Natural killer cell treated with Interleukin-12 subunit alpha and Interleukin-12 subunit beta and Interleukin-15 and Interleukin-18, amount 100 ng/mL, for 72 hours (primary cell): ENCODE measurements around the gene IST1. TPM values are rescaled to one million over a fixed set of nuclear protein-coding genes. Genes with fewer than 3 reads are reported as not detected.
A peak's percentile ranks its signal among the peaks of the same experiment; 100 is the strongest.
"Not testable (repeated sequence)": the region's sequence is repeated elsewhere in the genome, so short reads cannot be mapped to it uniquely, and the experiment has no call there.

Experiments
- ATAC-seq, 2 donors: fragments of 150-1000 bp; cut with Tn5 transposase in 1 of 2; sonication (Bioruptor Pico), chemical (Tn5 transposase) in 1 of 2; 2 replicates each; pipeline ENCODE4 v1.10.0; 2021
- DNase-seq: peaks from one replicate; pipeline ENCODE4 v3.0.0; 2022; ENCODE audit warnings: low spot score
- H3K27ac Mint-ChIP-seq, 2 donors: 1 replicate in 1 of 2; 2 replicates in 1 of 2; pipeline ENCODE4 v1.8.0; 2022; ENCODE audit warnings: mixed read lengths in 2 of 2, mild to moderate bottlenecking in 1 of 2, moderate library complexity in 1 of 2
- H3K27me3 Mint-ChIP-seq, 2 donors: 1 replicate in 1 of 2; 2 replicates in 1 of 2; pipeline ENCODE4 v1.8.0; 2022; ENCODE audit warnings: mixed read lengths in 2 of 2
- H3K36me3 Mint-ChIP-seq: one replicate; pipeline ENCODE4 v1.8.0; 2022; ENCODE audit warnings: mixed read lengths
- H3K4me1 Mint-ChIP-seq, 2 donors: 1 replicate in 1 of 2; 2 replicates in 1 of 2; pipeline ENCODE4 v1.8.0; 2022; ENCODE audit warnings: low read depth in 2 of 2, mixed read lengths in 2 of 2, mild to moderate bottlenecking in 1 of 2
- H3K4me3 Mint-ChIP-seq: one replicate; pipeline ENCODE4 v1.8.0; 2022; ENCODE audit warnings: mixed read lengths
- H3K9me3 Mint-ChIP-seq: 2 replicates; pipeline ENCODE4 v1.8.0; 2022; ENCODE audit warnings: mixed read lengths
- total RNA-seq, 2 donors: library from RNA; stranded (reverse); gene quantifications; one replicate each; pipeline ENCODE4 v1.2.3, GENCODE V29; 2022

The IST1 gene
- total RNA-seq, 2 donors from 2014 or later: 169 to 181 TPM

- H3K4me3 Mint-ChIP-seq: no peak overlapping the region
- H3K36me3 Mint-ChIP-seq: no peaks in the 10 kb centered on the region
Measured at GRCh38 chr16:71889147-71889546, 6.2 kb upstream of the IST1 start.

GRCh38 chr16:71893888-71894228, 1.5 kb upstream of the IST1 start:
- DNase-seq: no peak
- peak overlapping the region; percentile 92 for H3K4me3 Mint-ChIP-seq
- ATAC-seq: no peak
- no peaks in the 10 kb centered on the region for H3K27me3 Mint-ChIP-seq
- peaks cover 11% of the 10 kb centered on the region in 2 donors for H3K4me1 Mint-ChIP-seq
- H3K9me3 Mint-ChIP-seq: no peaks in the 10 kb centered on the region
- peak overlapping the region; percentile 78 to 94 for H3K27ac Mint-ChIP-seq
- no peaks in the 10 kb centered on the region for H3K36me3 Mint-ChIP-seq

More at GRCh38 chr16:71889147-71889546, 6.2 kb upstream of the IST1 start:
- Mint-ChIP-seq H3K27ac (no peak overlapping the region), H3K27me3 (no peaks in the 10 kb centered on the region), H3K4me1 (peaks cover 14 to 16% of the 10 kb centered on the region in 2 donors), H3K9me3 (no peaks in the 10 kb centered on the region)
- ATAC-seq (no peak), DNase-seq (no peak)

GRCh38 chr16:71894229-71894920, 956 bp upstream of the IST1 start:
- ATAC-seq: no peak

GRCh38 chr16:71895679-71896365, 491 bp downstream of the IST1 start:
- Mint-ChIP-seq H3K4me3 (peak overlapping the region; percentile 92), H3K27me3 (no peaks in the 10 kb centered on the region), H3K36me3 (no peaks in the 10 kb centered on the region), H3K4me1 (peaks cover 20% of the 10 kb centered on the region in 2 donors), H3K9me3 (no peaks in the 10 kb centered on the region), H3K27ac (peak overlapping the region; percentile 78 to 94)
- DNase-seq: peak; percentile 69
- ATAC-seq: peak; percentile 64 to 73

More at GRCh38 chr16:71894229-71894920, 956 bp upstream of the IST1 start:
- H3K36me3 Mint-ChIP-seq: no peaks in the 10 kb centered on the region
- H3K4me3 Mint-ChIP-seq: peak overlapping the region; percentile 92
- H3K9me3 Mint-ChIP-seq: no peaks in the 10 kb centered on the region
- H3K27me3 Mint-ChIP-seq: no peaks in the 10 kb centered on the region
- H3K4me1 Mint-ChIP-seq: peaks cover 11% of the 10 kb centered on the region in 2 donors
- peak overlapping the region; percentile 78 to 94 for H3K27ac Mint-ChIP-seq
- no peak for DNase-seq

GRCh38 chr16:71896764-71897368, 1.5 kb downstream of the IST1 start:
- peak overlapping the region; percentile 59 to 94 for H3K27ac Mint-ChIP-seq
- no peak for DNase-seq
- H3K36me3 Mint-ChIP-seq: no peaks in the 10 kb centered on the region
- H3K27me3 Mint-ChIP-seq: no peaks in the 10 kb centered on the region
- ATAC-seq: no peak
- peaks cover 26 to 27% of the 10 kb centered on the region in 2 donors for H3K4me1 Mint-ChIP-seq
- peak overlapping the region; percentile 92 for H3K4me3 Mint-ChIP-seq
- H3K9me3 Mint-ChIP-seq: no peaks in the 10 kb centered on the region

GRCh38 chr16:71899171-71899570, 3.8 kb downstream of the IST1 start:
- H3K4me1 Mint-ChIP-seq: peaks cover 33 to 41% of the 10 kb centered on the region in 2 donors
- no peaks in the 10 kb centered on the region for H3K36me3 Mint-ChIP-seq
- no peaks in the 10 kb centered on the region for H3K27me3 Mint-ChIP-seq
- ATAC-seq: no peak
- H3K9me3 Mint-ChIP-seq: no peaks in the 10 kb centered on the region
- H3K4me3 Mint-ChIP-seq: no peak overlapping the region
- DNase-seq: no peak
- no peak overlapping the region for H3K27ac Mint-ChIP-seq

- Mint-ChIP-seq H3K4me3 (peak overlapping the region; percentile 49), H3K36me3 (no peaks in the 10 kb centered on the region), H3K4me1 (peaks cover 46 to 62% of the 10 kb centered on the region in 2 donors), H3K27me3 (no peaks in the 10 kb centered on the region), H3K9me3 (no peaks in the 10 kb centered on the region), H3K27ac (peak overlapping the region; percentile 57 to 76)
- ATAC-seq (no peak), DNase-seq (no peak)
Measured at GRCh38 chr16:71902656-71903365, 7.5 kb downstream of the IST1 start.

- Mint-ChIP-seq H3K27me3 (no peaks in the 10 kb centered on the region), H3K36me3 (no peaks in the 10 kb centered on the region), H3K27ac (no peak overlapping the region), H3K4me3 (peak overlapping the region; percentile 0), H3K9me3 (no peaks in the 10 kb centered on the region), H3K4me1 (peaks cover 51 to 69% of the 10 kb centered on the region in 2 donors)
- ATAC-seq (no peak), DNase-seq (no peak)
Measured at GRCh38 chr16:71903608-71904007, 8.3 kb downstream of the IST1 start.

- no peak for ATAC-seq
- Mint-ChIP-seq H3K36me3 (no peaks in the 10 kb centered on the region), H3K4me3 (peak overlapping the region; percentile 0), H3K4me1 (peaks cover 56 to 75% of the 10 kb centered on the region in 2 donors), H3K27me3 (no peaks in the 10 kb centered on the region), H3K27ac (no peak overlapping the region), H3K9me3 (no peaks in the 10 kb centered on the region)
- no peak for DNase-seq
Measured at GRCh38 chr16:71904239-71904638, 8.9 kb downstream of the IST1 start.

- not testable (repeated sequence) for H3K27me3 Mint-ChIP-seq, H3K9me3 Mint-ChIP-seq, DNase-seq, H3K36me3 Mint-ChIP-seq
- Mint-ChIP-seq H3K4me3 (peak overlapping the region; percentile 66), H3K4me1 (peaks cover 58 to 74% of the 10 kb centered on the region in 2 donors), H3K27ac (peak overlapping the region; percentile 45 to 55)
- peak; percentile 63 to 71 for ATAC-seq
Measured at GRCh38 chr16:71905765-71906164, 10.4 kb downstream of the IST1 start.

GRCh38 chr16:71911121-71911520, 15.8 kb downstream of the IST1 start:
- Mint-ChIP-seq H3K4me1 (peaks cover 61 to 67% of the 10 kb centered on the region in 2 donors), H3K9me3 (no peaks in the 10 kb centered on the region), H3K27ac (no peak overlapping the region), H3K4me3 (no peak overlapping the region), H3K36me3 (peaks cover 3% of the 10 kb centered on the region), H3K27me3 (no peaks in the 10 kb centered on the region)
- no peak for DNase-seq
- no peak for ATAC-seq

GRCh38 chr16:71912534-71913275, 17.4 kb downstream of the IST1 start:
- Mint-ChIP-seq H3K4me1 (peaks cover 61 to 63% of the 10 kb centered on the region in 2 donors), H3K27ac (peak overlapping the region in 1 of 2 donors; percentile 4), H3K36me3 (peaks cover 16% of the 10 kb centered on the region), H3K9me3 (no peaks in the 10 kb centered on the region), H3K27me3 (no peaks in the 10 kb centered on the region), H3K4me3 (no peak overlapping the region)
- no peak for DNase-seq
- ATAC-seq: no peak

GRCh38 chr16:71914802-71915201, 19.5 kb downstream of the IST1 start:
- H3K27me3 Mint-ChIP-seq: no peaks in the 10 kb centered on the region
- H3K4me3 Mint-ChIP-seq: no peak overlapping the region
- H3K4me1 Mint-ChIP-seq: peaks cover 53 to 55% of the 10 kb centered on the region in 2 donors
- DNase-seq: no peak
- no peaks in the 10 kb centered on the region for H3K9me3 Mint-ChIP-seq
- H3K27ac Mint-ChIP-seq: peak overlapping the region; percentile 29 to 84
- H3K36me3 Mint-ChIP-seq: peaks cover 29% of the 10 kb centered on the region
- ATAC-seq: no peak
